ENCODE measurements around the gene PDZD2. TPM values are rescaled to one million over a fixed set of nuclear protein-coding genes. Genes with fewer than 3 reads are reported as not detected.
A peak's percentile ranks its signal among the peaks of the same experiment; 100 is the strongest.
"Not testable (repeated sequence)": the region's sequence is repeated elsewhere in the genome, so short reads cannot be mapped to it uniquely, and the experiment has no call there.

The PDZD2 gene
- total RNA-seq, 1 donor from 2014 or later = 58.5 TPM

GRCh38 chr5:32067774-32068470, 429.0 kb downstream of the PDZD2 start:
- no peak for DNase-seq (ENCODE audit: low spot score)

GRCh38 chr5:32068561-32068960, 429.6 kb downstream of the PDZD2 start:
- no peak for DNase-seq (ENCODE audit: low spot score)

GRCh38 chr5:32069396-32069795, 430.5 kb downstream of the PDZD2 start:
- no peak for DNase-seq (ENCODE audit: low spot score)

DNA sequence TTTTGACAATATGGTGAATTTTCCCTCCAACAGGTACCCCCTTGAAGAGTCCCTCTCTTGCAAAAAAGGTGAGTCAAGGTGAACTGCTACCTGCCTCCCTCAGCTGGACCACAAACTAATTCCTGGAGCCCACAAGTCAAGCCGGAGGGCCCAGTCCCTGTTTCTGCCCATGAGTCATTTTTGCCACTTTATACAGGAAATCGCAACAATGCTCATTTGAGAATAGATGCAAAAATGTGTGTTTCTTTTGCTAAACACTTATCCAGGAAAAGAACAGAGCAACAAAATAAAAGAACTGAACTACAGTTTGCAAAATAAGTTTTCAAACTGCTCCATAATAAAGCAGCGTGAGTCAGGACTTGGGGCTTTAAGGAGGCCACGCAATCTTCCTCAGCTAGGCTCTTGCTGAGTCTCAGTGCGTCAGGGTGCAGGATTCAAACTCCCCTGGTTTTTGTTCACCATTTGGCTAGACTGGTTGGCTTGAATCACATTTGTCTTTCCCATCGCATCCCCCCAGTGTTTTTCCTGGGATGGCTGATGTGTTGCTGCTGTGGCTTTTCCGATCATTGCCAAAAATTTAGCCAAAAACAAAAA, 432.5 kb downstream of the PDZD2 start:
- no peak for DNase-seq (ENCODE audit: low spot score)

- peak; percentile 62 for DNase-seq (ENCODE audit: low spot score)
These were observed 433.1 kb downstream of the PDZD2 start for GRCh38 chr5:32072054-32072453.

GRCh38 chr5:32074401-32074800, 435.5 kb downstream of the PDZD2 start:
- peak; percentile 84 for DNase-seq (ENCODE audit: low spot score)

- peak; percentile 82 for DNase-seq (ENCODE audit: low spot score)
These were observed 438.1 kb downstream of the PDZD2 start for GRCh38 chr5:32076699-32077695.

DNA sequence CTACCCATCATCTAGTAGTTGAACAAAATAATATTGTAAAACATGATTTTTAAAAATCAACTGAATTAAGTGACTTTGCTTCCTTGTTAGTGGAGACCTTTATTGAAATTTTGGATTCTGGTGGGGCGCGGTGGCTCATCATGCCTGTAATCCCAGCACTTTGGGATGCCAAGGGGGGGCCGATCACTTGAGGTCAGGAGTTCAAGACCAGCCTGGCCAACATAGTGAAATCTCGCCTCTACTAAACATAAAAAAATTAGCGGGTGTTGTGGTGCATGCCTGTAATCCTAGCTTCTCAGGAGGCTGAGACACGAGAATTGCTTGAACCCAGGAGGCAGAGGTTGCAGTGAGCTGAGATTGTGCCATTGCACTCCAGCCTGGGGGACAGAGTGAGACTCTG, 439.9 kb downstream of the PDZD2 start:
- peak; percentile 55 for DNase-seq (ENCODE audit: low spot score)

DNA sequence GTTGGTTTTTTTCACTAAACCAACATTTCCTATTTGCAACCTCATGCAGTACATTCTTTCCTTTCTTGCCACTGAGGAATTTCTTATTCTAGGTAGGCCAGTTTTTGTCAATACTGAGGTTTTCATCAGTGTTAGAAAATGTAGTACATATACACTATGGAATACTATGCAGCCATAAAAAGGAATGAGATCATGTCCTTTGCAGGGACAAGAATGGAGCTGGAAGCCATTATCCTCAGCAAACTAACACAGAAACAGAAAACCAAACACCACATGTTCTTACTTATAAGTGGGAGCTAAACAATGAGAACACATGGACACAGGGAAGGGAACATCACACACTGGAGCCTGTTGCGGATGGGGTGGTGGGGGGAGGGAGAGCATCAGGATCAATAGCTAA, 441.6 kb downstream of the PDZD2 start:
- DNase-seq (ENCODE audit: low spot score) = not testable (repeated sequence)

- no peak for DNase-seq (ENCODE audit: low spot score)
These were observed 443.8 kb downstream of the PDZD2 start for GRCh38 chr5:32082701-32083100.

DNA sequence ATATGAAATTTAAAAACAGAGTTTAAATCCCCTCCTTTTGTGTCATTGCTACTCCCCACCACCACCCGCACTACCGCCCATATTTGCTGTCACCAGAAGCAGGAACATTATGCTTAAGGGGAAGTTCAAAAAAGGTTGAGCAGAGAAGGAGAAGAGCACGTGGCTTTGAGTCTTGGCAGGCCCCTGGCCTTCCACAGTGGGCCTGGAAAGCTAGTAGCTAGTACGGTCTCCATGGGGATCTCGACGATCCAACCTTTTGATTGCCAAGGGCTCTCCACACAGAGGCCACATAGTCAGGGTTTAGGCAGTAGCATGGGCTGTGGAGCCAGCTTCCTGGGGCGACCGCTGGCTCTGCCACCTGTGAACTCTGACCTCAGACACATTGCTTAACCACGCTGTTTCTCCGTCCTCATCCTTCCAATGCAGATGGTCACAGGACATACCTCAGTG, 445.1 kb downstream of the PDZD2 start:
- DNase-seq (ENCODE audit: low spot score) = peak; percentile 47

DNA sequence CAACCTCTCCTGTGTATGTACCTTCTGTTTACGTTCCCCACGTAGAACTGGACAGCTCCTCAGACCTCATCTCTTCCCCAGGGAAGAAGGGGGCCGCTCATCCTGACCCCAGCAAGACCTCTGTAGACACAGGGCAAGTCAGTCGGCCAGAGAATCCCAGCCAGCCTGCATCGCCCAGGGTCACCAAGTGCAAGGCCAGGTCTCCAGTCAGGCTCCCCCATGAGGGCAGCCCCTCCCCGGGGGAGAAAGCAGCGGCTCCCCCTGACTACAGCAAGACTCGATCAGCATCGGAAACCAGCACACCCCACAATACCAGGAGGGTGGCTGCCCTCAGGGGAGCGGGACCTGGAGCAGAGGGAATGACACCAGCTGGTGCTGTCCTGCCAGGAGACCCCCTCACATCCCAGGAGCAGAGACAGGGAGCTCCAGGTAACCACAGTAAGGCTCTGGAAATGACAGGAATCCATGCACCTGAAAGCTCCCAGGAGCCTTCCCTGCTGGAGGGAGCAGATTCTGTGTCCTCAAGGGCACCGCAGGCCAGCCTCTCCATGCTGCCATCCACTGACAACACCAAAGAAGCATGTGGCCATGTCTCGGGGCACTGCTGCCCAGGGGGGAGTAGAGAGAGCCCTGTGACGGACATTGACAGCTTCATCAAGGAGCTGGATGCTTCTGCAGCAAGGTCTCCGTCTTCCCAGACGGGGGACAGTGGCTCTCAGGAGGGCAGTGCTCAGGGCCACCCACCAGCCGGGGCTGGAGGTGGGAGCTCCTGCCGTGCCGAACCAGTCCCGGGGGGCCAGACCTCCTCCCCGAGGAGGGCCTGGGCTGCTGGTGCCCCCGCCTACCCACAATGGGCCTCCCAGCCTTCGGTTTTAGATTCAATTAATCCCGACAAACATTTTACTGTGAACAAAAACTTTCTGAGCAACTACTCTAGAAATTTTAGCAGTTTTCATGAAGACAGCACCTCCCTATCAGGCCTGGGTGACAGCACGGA, 448.5 kb downstream of the PDZD2 start:
- peak; percentile 79 for DNase-seq (ENCODE audit: low spot score)

- peak; percentile 59 for DNase-seq (ENCODE audit: low spot score)
These were observed 449.3 kb downstream of the PDZD2 start for GRCh38 chr5:32088214-32088613.

GRCh38 chr5:32089146-32090000, 450.4 kb downstream of the PDZD2 start:
- peak; percentile 83 for DNase-seq (ENCODE audit: low spot score)

- DNase-seq (ENCODE audit: low spot score) = peak; percentile 83
These were observed 451.3 kb downstream of the PDZD2 start for GRCh38 chr5:32090026-32090754.

- peak; percentile 78 for DNase-seq (ENCODE audit: low spot score)
These were observed 451.8 kb downstream of the PDZD2 start for GRCh38 chr5:32090755-32091128.

DNA sequence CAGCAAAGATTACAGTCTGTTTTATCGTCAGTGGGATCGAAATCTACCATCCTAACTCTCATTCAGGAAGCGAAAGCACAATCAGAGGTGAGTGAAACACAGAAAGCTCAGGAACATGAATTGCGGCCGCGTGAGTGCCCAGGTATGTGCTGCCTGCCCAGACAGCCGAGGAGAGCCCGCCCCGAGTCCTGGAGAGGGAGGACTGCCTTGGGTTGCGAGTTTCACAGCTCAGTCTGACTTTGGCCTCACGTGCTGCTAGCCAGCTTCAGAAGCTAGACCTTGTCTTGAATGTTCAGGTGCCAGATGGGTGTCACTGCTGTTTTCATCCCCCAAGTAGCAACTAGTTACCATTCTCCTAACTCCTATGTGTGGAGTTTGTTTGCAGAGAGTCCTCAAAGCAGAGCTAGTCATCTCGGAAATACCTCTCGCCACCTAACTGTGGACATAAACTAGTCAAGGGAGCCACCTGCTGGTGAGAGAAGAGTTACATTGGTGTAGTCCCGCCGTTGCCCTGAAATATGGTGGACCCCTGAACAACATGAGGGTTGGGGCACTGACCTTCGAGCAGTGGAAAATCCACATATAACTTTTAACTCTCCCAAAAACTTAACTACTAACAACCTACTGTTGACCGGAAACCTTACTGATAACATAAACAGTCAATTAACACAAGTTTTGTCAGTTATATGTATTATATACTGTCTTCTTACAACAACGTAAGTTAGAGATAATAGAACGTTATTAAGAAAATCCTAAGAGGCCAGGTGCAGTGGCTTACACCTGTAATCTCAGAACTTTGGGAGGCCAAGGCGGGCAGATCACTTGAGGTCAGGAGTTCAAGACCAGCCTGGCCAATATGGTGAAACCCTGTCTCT, 454.2 kb downstream of the PDZD2 start:
- DNase-seq (ENCODE audit: low spot score) = peak; percentile 80

- peak; percentile 57 for DNase-seq (ENCODE audit: low spot score)
These were observed 455.8 kb downstream of the PDZD2 start for GRCh38 chr5:32094691-32095090.
